ENCODE measurements around the gene S100A3. TPM values are rescaled to one million over a fixed set of nuclear protein-coding genes. Genes with fewer than 3 reads are reported as not detected.

S100A3 gene
- total and polyA plus RNA-seq, 2 of the 8 experiments (the other 6 are each of a cell fraction or from before 2014, with no cell fraction given), result 0.26 to 0.47 TPM

- CTCF ChIA-PET (ENCODE audit: partially characterized antibody), result interaction anchor here (0.5 to 10.2 kb wide), 39 partner anchors 7 to 393 kb away, joined by 3 to 165 read pairs (median 7); partner anchors contain the start of genes S100A1, S100A13, S100A14 and S100A16
- FAIRE-seq, result no peak
- TF ChIP-seq CTBP2 (IDR thresholded peaks at IDR 0.05; ENCODE audit: borderline replicate concordance, insufficient read depth, insufficient read length, low read length) (peak; percentile 39), GTF2F1 (IDR thresholded peaks at IDR 0.05; ENCODE audit: borderline replicate concordance, low read depth, low read length) (no peak), CREB1 (IDR thresholded peaks at IDR 0.05) (no peak), TAF7 (optimal IDR thresholded peaks at IDR 0.05; ENCODE audit: borderline replicate concordance, low read depth, low read length) (peak; percentile 47), TAF1 (IDR thresholded peaks at IDR 0.05; ENCODE audit: low read depth, low read length) (no peak), BACH1 (IDR thresholded peaks at IDR 0.05; ENCODE audit: low read length) (0 out of 2 replicates have a peak, but pooled peaks have one; percentile 41), MAFK (IDR thresholded peaks at IDR 0.05; ENCODE audit: low read depth, low read length) (no peak)
- TF ChIP-seq, protein P1, sequence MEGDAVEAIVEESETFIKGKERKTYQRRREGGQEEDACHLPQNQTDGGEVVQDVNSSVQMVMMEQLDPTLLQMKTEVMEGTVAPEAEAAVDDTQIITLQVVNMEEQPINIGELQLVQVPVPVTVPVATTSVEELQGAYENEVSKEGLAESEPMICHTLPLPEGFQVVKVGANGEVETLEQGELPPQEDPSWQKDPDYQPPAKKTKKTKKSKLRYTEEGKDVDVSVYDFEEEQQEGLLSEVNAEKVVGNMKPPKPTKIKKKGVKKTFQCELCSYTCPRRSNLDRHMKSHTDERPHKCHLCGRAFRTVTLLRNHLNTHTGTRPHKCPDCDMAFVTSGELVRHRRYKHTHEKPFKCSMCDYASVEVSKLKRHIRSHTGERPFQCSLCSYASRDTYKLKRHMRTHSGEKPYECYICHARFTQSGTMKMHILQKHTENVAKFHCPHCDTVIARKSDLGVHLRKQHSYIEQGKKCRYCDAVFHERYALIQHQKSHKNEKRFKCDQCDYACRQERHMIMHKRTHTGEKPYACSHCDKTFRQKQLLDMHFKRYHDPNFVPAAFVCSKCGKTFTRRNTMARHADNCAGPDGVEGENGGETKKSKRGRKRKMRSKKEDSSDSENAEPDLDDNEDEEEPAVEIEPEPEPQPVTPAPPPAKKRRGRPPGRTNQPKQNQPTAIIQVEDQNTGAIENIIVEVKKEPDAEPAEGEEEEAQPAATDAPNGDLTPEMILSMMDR (IDR thresholded peaks at IDR 0.05; ENCODE audit: control extremely low read depth in 1 of 3, insufficient read depth in 1 of 3, low read depth in 1 of 3, low read length in 3 of 3), result peak; percentile 85 to 93 (median 86)
Observed at GRCh38 chr1:153532769-153533599, 16.1 kb downstream of the S100A3 start.

More at GRCh38 chr1:153532769-153533599, 16.1 kb downstream of the S100A3 start:
- peak overlapping the region; percentile 22; the same call in 1 of the 2 replicates for H2BK12ac ChIP-seq (ENCODE audit: low read depth, low read length)
- no peaks in the 10 kb centered on the region for H3K79me1 ChIP-seq (ENCODE audit: low read depth, low read length)
- no peaks in the 10 kb centered on the region for H3K9me3 ChIP-seq (ENCODE audit: insufficient read depth in 2 of 2, low read depth in 1 of 2, low read length in 1 of 2)
- peak overlapping the region; percentile 23; the same call in 1 of the 2 replicates for H2BK20ac ChIP-seq (ENCODE audit: low read length)
- POLR2A ChIA-PET (ENCODE audit: partially characterized antibody), result interaction anchor here (0.8 to 3.3 kb wide), 16 partner anchors 12 to 127 kb away, joined by 3 to 17 read pairs (median 4); partner anchors contain the start of genes CHTOP, S100A13 and S100A3
- H3K18ac ChIP-seq (ENCODE audit: extremely low read depth, low read length), result no peak overlapping the region
- peaks cover 8 to 35% (median 21%) of the 10 kb centered on the region in 4 experiments for H3K4me1 ChIP-seq (replicated peaks in 1 of 4; ENCODE audit: control insufficient read depth in 3 of 4, insufficient read depth in 4 of 4, low read length in 3 of 4)
- H3K36me3 ChIP-seq (ENCODE audit: control insufficient read depth in 2 of 4, insufficient read depth in 4 of 4, low read length in 3 of 4), result no peaks in the 10 kb centered on the region
- H2BK5ac ChIP-seq (ENCODE audit: low read depth, low read length), result peak overlapping the region; percentile 77; the same call in 1 of the 2 replicates
- H3K9ac ChIP-seq (replicated peaks in 1 of 4; ENCODE audit: extremely low read depth in 1 of 4, low read depth in 3 of 4, low read length in 3 of 4), result no peak overlapping the region
- no peaks in the 10 kb centered on the region for H4K20me1 ChIP-seq (replicated peaks in 1 of 2; ENCODE audit: control insufficient read depth in 1 of 2, insufficient read depth in 2 of 2, low read length in 2 of 2)
- no peak overlapping the region for H4K8ac ChIP-seq (ENCODE audit: extremely low read depth, insufficient read depth, low read length)
- H3K56ac ChIP-seq (replicated peaks; ENCODE audit: insufficient read length, low read depth, low read length), result no peak overlapping the region
- peak; percentile 87 to 96 for DNase-seq (ENCODE audit: low read depth in 1 of 2, low spot score in 2 of 2)
- peak overlapping the region; percentile 15 for H4K5ac ChIP-seq (ENCODE audit: insufficient read length, low read depth, low read length)
- H3K27me3 ChIP-seq (replicated peaks in 1 of 4; ENCODE audit: control insufficient read depth in 3 of 4, extremely low read depth in 1 of 4, insufficient read depth in 3 of 4, low read length in 3 of 4), result peaks cover 0 to 19% (median 6%) of the 10 kb centered on the region in 4 experiments; a peak in 5 of 7 replicates
- no peak overlapping the region for H3K27ac ChIP-seq (ENCODE audit: low read depth, low read length)
- H3K23me2 ChIP-seq (ENCODE audit: low read depth, low read length), result peaks cover 2% of the 10 kb centered on the region
- peak overlapping the region; percentile 12 to 54 (median 38); a peak in 7 of 8 replicates for H3K4me3 ChIP-seq (ENCODE audit: extremely low read depth in 1 of 4, insufficient read depth in 2 of 4, low read depth in 3 of 4, low read length in 4 of 4)
- no peak overlapping the region for H2AK5ac ChIP-seq (ENCODE audit: low read depth, low read length)
- H4K91ac ChIP-seq (replicated peaks; ENCODE audit: insufficient read length, low read length), result peak overlapping the region; percentile 32
- peak overlapping the region; percentile 60 to 69 for H3K4me2 ChIP-seq (ENCODE audit: insufficient read depth in 1 of 2, low read depth in 2 of 2, low read length in 2 of 2)
- peak overlapping the region; percentile 15 for H3K4ac ChIP-seq (replicated peaks; ENCODE audit: insufficient read length, low read depth, low read length)
- peak overlapping the region; percentile 93; the same call in 1 of the 2 replicates for H2BK15ac ChIP-seq (ENCODE audit: low read length)
- no peak overlapping the region for H3K23ac ChIP-seq (ENCODE audit: insufficient read length)
- no peak overlapping the region for H2BK120ac ChIP-seq (replicated peaks; ENCODE audit: low read depth, low read length)
- WGBS, 2 experiments (ENCODE audit: extremely low coverage in 1 of 2, insufficient coverage in 1 of 2, insufficient read length in 1 of 2, insufficient replicate concordance in 2 of 2, low coverage in 1 of 2, low lambda C conversion rate in 2 of 2, missing lambda C conversion rate in 1 of 2), result 4% methylated on average over 34 of the region's 34 CpGs; no CpG with 5 or more reads in 1 of the 2 experiments
- H3K79me2 ChIP-seq (ENCODE audit: control insufficient read depth in 1 of 2, insufficient read depth in 2 of 2, low read length in 2 of 2), result no peaks in the 10 kb centered on the region
- peak overlapping the region; percentile 44; the same call in 1 of the 2 replicates for H2AFZ ChIP-seq (ENCODE audit: low read length)
- H3K14ac ChIP-seq (ENCODE audit: insufficient read length), result no peak overlapping the region

Measured in H1 (cell line).